ENCODE measurements around the gene DISP1.
"Not testable (repeated sequence)": the region's sequence is repeated elsewhere in the genome, so short reads cannot be mapped to it uniquely, and the experiment has no call there.

DISP1 gene

DNA sequence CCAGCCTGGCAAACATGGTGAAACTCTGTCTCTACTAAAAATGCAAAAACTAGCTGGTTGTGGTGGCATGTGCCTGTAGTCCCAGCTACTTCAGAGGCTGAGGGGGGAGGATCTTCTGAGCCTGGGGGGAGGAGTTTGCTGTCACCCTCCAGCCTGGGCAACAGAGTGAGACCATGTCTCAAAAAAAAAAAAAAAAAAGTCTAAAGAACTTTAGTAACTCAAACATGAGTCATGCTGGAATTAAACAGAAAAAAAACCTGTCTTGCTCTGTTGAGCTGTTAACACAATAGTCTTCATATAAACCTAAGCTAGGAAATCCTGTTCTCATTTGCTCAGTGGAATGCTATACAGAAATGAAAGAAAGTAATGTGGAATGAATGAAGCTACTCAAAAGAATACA is 16.7 kb upstream of the DISP1 start:
- DNase-seq (ENCODE audit: low read depth): peak; percentile 8

DNA sequence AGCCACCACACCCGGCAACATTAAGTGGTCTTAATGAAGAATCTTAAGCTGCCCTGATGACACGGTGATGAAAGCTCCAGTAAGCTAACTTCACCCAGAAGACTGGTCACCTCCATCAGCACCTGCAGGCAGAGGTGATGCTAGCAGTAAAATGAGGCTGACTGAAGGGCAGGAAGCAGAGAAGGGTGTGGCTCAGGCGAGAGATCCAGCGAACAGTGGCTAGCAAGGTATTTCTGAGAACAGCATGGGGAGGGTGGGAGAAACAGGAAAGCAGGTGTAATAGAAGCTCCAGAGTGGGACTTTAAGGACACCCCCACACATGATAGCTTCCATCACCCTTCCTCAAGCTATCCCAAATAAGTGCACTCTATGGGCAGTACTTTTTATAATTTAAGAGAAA is 15.9 kb upstream of the DISP1 start:
- DNase-seq (ENCODE audit: low read depth): no peak

DNA sequence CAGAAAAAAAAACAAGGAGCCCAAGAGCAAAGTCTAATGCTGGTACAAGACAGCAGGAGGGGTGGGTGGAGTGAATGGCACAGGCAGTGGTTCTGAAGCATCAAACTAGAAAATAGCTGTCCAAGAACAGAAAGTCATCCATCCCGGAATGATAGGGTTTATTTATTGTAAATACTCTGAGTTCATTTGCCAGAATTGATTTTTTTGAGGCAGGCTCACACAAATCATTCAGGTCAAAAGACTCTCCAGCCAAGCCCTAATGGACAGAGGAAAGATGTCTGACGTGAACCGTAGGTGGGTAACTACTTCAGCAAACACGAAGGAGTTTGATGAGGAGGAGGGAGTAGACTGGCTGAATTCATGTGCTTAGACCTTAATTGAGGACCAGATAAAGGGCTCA is 13.8 kb upstream of the DISP1 start:
- DNase-seq (ENCODE audit: low read depth): no peak

DNA sequence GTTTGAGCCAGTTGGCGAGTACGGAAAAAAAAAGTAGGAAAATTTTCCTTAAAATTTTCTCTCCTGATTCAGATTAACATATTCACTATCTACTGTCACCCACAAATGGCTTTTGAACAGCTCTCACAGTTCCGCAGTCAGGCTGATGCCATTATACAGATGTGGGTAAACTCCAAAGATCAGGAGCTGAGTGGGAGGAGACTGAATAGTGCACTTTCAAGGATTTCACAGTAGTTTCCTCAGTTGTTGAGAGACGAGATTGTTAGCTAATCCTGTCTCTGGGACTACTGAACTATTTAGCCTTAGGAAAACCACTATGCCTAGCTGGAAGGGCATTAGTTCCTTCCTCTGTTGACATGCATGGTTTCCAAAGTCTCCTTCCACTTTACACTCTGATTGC is 3.2 kb upstream of the DISP1 start:
- no peak for DNase-seq (ENCODE audit: low read depth)

DNA sequence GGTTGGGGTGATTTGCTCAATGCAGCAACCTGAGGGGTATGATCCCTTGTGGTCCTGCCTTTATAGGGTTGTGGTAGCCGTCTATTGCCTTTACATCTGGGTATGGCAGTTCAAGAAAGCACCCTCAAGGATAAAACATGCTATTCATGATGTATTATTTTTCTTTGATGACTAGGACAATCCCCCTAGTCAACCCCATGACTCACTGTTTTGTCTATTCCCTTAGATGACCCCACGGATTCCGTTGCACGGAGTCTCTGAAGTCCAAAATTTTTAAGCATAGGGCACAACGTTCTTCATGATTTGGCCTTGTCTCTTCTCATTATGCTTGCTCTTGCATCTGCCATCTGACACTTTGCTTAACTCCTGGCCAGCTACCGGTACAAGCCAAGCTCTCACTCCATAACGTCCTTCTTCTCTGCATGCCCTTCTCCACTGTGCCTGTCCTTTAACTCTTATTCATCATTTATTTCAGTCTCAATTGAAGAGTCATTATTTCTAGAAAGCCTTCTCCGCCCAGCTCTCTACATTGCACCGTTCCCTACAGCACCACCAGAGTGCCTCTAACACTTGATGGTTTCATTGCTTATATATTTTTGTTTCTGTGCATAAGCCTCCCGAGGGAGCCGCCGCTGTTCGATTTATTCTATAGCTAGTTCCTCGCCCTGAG is 838 bp upstream of the DISP1 start:
- no peak for DNase-seq (ENCODE audit: low read depth)

DNA sequence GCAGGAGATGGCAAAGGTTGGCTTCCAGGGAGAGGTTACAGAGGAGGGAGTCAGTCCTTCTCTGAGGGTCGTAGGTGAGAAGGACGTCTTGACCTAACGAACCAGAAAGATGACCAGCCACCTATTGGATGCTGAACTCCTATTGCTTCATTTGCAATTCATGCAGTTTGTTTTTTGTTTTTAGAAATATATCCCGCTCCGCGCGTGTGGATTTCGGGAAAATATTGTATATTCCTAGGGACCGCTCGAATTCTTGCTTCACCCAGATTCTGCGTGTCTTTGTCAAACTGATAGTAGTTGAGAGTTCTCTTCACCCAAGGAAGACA is 564 bp downstream of the DISP1 start:
- no peak for DNase-seq (ENCODE audit: low read depth)

DNA sequence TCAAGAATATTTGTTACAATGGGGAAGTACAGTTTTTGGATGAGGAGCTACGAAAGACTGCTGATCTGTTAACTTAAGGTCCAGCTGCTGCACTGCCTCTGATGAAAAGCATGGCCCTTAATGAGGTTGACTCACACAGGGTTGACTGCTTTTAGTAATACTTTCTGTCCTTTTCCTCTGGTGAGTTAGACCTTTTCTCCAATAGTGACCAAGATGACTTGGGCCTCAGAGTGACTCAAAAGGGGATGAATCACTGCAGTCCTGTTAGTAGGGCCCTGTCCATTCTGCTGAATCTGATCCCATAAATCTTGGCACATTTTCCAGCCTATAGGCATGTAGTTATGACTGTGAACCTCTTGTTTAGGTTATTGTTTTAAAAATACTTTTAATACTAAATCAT is 2.7 kb downstream of the DISP1 start:
- DNase-seq (ENCODE audit: low read depth): no peak

DNA sequence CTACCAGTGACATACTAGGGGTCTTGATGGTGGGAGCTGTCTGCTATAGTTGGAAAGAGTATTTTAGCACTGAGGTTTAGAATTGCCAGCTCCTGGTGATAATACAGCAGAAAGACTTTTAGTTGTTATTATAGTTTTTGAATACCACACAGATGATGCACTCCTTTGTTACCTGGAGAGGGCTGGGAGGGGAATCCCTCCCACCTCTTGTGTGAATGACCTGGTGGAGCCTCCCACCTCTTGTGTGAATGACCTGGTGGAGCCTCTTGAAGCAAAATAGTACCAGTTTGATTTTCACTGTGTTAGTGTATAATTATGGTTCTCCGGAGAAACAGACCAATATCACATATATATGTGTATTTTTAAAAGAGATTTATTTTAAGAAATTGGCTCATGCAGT is 3.3 kb downstream of the DISP1 start:
- no peak for DNase-seq (ENCODE audit: low read depth)

DNA sequence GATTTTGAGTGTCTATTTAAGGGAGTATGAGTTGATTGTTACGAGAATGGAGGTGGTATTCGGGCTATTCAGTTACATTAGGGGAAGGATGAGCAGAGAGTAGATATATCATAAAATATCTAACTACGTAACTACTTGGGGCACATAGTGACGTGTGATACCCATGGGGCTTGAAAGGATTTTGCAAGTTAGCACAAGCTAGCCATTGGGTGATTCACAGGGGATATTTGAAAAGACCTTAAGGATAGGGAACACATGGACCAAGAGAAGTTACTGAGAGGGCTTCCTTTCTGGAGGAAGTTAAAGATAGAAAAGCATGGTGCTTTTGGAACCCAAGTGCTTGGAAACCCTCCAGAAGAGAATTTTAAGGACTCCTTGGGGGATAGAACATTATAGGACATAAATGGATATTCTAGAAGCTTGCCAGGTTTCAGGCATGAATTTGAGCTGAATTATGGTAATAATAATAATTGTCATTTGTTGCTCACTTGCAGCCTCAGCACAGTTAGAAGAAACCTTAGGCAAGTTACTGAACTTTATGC is 5.4 kb downstream of the DISP1 start:
- DNase-seq (ENCODE audit: low read depth): no peak

DNA sequence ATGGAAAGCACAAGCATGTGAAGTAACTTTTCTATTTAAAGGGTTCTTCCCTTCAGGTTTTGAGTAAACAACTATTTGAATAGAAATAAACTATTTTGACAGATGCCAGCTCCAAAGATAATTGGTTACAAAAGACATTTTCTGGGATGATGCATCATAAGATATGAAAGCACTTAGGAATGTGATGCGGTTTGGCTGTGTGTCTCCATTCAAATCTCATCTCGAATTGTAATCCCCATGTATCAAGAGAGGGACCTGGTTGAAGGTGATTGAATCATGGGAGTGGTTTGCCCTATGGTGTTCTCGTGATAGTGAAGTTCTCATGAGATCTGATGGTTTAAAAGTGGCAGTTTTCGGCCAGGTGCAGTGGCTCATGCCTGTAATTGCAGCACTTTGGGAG is 6.4 kb downstream of the DISP1 start:
- no peak for DNase-seq (ENCODE audit: low read depth)

DNA sequence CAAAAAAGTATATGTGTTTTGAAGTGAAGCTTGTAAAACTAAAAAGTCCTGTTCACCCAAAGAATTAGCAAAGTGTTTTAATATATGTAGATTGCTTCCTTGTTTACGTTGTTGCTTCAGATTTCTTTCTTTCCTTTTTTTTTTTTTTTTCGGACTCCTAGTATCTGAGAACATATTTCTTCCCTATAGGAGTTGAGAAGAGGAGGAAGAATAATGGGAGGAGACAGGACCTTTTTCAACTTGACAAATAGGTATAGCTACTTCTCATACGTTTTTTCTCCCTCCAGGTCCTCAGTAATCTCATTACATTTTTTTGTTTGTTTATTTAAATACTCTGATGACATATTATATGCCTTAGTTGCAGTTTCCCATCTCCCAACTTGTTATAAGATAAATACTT is 8.9 kb downstream of the DISP1 start:
- no peak for DNase-seq (ENCODE audit: low read depth)

DNA sequence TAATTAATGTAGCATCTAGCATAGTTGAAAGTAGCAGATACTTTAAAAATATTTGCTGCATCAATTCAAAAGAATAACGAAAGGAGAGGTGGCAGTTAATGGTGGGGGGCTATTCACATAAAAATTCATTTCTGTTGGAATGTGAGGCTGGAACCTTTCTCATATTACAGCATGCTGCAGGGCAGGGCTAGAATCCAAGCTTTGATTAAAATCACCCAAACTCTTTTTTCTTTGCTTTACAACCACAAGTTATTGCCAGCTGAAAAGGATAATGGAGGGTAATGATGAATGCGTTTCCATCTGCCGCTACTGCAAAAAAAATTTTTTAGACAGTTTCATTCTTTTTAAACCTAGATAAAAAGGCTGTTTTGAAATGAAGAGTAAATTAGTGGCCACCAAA is 9.8 kb downstream of the DISP1 start:
- no peak for DNase-seq (ENCODE audit: low read depth)

DNA sequence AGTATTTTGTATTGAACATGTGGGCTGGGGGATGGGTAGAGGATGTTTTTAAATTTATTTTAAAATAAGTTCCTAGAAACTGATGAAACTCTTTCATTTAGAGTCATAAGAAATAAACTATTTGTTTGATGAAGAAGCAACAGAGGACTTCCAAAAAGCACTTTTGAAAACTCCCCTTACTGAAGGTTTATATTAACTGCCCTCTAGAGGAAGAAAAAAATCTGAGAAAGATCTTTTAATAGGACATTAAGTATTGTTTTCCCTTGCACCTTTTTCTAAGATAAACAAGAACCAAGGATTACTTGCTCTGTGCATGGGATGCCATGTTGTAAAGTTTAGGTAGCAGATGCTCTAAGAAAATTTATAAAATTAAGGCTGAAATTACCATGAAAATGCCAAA is 14.1 kb downstream of the DISP1 start:
- no peak for DNase-seq (ENCODE audit: low read depth)

DNA sequence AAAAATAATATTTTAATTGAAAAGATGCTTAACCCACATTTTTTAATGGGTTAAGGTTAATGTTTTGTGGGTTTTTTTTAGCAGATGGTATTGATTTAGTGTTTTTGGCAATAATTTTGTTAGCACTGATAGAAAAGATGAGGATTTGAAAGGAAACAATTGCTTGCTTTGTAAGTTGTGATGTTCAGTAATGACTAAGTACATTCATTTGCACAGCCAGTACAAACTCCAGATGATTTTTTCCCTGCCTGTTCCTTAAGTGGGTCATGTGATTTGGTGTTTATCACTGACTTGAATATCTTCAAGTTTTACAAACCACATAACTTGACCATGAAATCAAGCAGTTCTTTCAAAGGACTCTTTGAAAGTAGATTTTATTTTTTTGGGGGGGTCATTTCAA is 15.0 kb downstream of the DISP1 start:
- DNase-seq (ENCODE audit: low read depth): no peak

DNA sequence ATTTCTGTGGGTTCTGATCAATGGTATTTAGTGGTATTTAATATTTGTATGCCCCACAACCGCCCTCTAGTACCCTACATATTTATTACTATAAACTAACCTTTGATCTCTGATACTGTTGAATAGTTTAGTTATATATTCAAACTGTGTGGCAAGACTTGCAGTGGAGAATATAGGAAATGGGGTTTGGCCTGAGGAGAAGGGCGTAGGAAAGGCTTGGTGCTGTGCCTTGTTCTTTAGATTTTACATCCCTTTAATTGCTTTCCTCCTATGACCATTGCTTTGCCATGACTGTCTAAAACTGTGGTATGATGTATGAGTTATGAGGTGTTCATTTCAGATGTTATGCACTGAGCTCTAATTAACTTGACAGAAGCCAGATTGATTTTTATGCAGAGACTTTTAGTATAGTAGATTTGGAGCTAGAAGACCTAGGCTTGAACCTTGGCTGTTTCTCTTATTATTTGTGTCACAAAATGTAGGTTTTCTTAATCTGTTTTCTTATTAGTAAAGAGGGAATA is 18.6 kb downstream of the DISP1 start:
- no peak for DNase-seq (ENCODE audit: low read depth)

DNA sequence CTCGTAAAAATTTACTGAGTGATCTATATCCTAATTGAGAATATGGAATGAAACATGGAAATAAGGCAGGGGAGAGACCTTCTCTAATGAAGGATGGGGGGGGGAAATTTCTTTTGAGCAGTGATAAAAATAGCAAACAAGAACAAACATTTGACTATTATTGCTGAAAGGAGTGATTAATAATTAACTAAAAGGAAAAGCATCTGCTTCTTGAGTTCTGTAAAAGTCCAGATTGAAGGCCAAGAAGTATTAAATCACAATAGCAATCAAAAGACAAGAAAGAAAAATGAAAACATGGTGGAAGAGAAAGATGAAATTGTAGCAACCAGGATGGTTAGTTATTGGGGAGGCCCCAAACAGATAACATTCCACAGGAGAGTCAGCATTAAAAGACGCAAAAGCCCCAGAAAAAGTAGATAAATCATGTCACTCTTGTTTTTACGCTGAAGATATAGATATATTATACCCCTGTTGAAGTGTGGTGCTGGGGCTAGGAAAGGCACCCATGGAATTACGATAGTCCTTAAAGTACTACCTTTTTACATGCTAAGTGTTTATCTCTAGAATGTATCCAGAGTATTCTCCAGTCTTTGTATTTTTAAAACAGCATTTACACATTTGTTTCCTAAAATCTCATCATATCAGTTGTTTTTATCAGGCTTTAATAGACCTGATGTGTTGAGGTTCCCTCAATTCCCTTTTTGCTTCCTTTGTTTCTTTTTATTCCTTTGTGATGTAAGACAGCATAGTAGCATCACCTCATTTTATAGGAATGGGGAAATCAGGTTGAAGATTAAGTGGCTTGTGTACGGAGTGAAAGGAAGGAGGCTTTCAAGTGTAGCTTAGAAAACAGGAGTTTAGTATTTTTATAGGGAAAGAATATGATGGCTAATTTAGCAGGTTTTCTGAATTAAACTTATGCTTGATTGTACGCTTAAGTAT is 28.9 kb downstream of the DISP1 start:
- no peak for DNase-seq (ENCODE audit: low read depth)

DNA sequence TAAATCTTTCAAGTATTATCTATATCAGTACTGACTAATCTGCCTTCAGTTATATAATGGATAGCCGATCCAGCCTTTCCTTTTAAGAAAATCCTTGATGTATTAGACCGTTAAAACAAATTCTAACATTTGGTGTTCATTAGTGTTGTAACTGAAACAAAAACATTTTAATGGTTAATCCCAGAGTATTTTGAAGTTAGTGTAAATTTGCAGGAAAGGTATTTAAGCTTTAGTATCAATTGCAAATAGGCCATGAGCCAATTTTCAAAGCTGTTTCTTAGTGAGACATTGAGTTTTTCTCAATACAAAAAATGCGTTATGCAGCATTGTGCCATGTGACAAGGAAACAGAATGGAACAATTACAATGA is 29.6 kb downstream of the DISP1 start:
- no peak for DNase-seq (ENCODE audit: low read depth)

DNA sequence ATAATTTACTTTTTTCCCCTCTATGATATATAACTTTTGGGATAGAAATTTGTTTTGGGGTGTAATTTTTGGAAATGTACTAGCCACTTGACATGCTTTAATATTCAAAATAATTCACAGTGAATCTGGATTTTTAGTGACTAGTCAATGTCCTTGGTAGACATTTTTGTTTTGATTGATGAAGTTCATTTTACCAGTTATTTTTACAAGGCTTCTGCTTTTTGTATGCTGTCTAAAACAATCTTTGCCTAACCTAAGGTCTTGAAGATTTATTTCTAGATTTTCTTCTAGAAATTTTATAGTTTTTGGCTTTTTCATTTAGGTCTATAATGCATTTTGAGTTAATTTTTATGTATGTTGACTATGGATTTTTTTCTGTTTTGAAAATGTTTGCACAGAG is 30.9 kb downstream of the DISP1 start:
- no peak for DNase-seq (ENCODE audit: low read depth)

DNA sequence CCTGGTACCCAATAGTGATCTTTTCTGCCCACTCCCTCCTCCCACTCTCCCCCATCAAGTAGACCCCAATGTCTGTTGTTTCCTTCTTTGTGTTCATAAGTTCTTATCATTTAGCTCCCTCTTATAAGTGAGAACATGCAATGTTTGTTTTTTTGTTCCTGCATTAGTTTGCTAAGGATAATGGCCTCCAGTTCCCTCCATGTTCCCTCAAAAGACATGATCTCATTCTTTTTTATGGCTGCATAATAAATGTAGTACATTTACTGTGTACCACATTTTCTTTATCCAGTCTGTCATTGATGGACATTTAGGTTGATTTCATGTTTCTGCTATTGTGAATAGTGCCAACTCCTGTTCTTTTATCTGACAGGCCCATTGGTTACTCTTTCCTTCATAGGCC is 35.7 kb downstream of the DISP1 start:
- not testable (repeated sequence) for DNase-seq (ENCODE audit: low read depth)

DNA sequence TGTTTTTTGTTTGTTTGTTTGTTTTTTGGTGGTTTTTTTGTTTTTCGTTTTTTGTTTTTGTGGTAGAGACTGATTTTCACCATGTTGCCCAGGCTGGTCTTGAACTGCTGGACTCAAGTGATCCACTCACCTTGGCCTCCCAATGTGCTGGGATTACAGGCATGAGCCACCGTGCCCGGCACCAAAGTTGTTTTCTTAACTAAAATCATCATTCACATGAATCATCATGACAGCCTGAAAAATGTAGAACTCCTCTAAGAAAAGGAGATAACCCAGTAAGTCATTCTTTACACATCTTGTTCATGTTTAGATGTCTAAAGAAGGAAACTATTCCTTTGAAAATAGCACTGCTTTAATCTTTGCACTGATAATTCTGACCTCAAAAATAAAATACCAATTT is 37.5 kb downstream of the DISP1 start:
- no peak for DNase-seq (ENCODE audit: low read depth)

DNA sequence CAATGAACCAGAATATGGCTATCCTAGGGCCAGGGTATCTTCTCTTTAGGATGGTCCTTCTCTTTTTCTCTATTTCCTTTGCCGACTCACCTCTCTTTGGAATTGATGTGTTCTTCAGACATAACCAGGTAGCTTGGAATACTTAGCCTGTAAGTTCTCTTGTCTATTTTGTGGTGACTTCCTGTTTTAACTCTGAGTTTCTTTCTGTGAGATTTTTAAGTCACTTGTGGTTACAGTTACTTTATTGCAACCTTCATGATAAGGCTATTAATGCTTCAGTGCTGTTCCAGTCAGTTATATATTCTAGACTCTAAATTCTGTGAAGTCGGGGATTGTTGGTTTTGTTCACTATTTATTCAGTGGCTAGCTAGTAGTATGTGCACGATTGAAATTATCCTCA is 46.2 kb downstream of the DISP1 start:
- no peak for DNase-seq (ENCODE audit: low read depth)
